Lower lobe of right lung (tissue), 2 donors: ENCODE results near the gene NMD3. TPM values are rescaled to one million over a fixed set of nuclear protein-coding genes. Genes with fewer than 3 reads are reported as not detected.

ENCODE experiments used
- ATAC-seq, 2 donors: fragments of 200-7000 bp; cut with Tn5 transposase; one replicate each; pipeline ENCODE4 v1.9.1; 2020 to 2022; ENCODE audit warnings: mild to moderate bottlenecking in 2 of 2, moderate library complexity in 2 of 2
- DNase-seq: peaks from one replicate; pipeline ENCODE4 v3.0.0-alpha.2; 2020
- H3K27ac ChIP-seq: fragments of 200-600 bp; one replicate; pipeline ENCODE4 v1.8.0; 2022
- H3K27me3 ChIP-seq: fragments of 200-600 bp; one replicate; pipeline ENCODE4 v1.8.0; 2022; ENCODE audit warnings: low read depth
- H3K36me3 ChIP-seq: fragments of 200-600 bp; one replicate; pipeline ENCODE4 v1.8.0; 2022; ENCODE audit warnings: mild to moderate bottlenecking
- H3K4me1 ChIP-seq: fragments of 200-600 bp; one replicate; pipeline ENCODE4 v1.8.0; 2022
- H3K4me3 ChIP-seq: fragments of 200-600 bp; one replicate; pipeline ENCODE4 v1.8.0; 2022; ENCODE audit warnings: mild to moderate bottlenecking
- H3K9me3 ChIP-seq: fragments of 200-600 bp; one replicate; pipeline ENCODE4 v1.8.0; 2022
- intact Hi-C: fragments of 100-400 bp; cut with DNase I; formaldehyde crosslinking; loops from one replicate; pipeline ENCODE4 v1.11.0; 2022
- total RNA-seq: library from RNA; stranded (reverse); fragmentation: NEBNext Ultra II Directional; extraction: Animal tissue kit (Norgen Biotek cat#: 25700); gene quantifications from one replicate; pipeline ENCODE4 v1.2.1, GENCODE V29; 2021
- TF ChIP-seq, protein P1 (sequence below): fragments of 200-600 bp; IDR thresholded peaks from one replicate; pipeline ENCODE4 v1.8.0; 2022; ENCODE audit warnings: antibody characterized with exemption, mild to moderate bottlenecking
- donor health status: DM: no; HTN: yes; CAD: no; lungs with severe emphysema.

NMD3 gene
- total RNA-seq, 1 donor from 2014 or later: 46.0 TPM

DNA sequence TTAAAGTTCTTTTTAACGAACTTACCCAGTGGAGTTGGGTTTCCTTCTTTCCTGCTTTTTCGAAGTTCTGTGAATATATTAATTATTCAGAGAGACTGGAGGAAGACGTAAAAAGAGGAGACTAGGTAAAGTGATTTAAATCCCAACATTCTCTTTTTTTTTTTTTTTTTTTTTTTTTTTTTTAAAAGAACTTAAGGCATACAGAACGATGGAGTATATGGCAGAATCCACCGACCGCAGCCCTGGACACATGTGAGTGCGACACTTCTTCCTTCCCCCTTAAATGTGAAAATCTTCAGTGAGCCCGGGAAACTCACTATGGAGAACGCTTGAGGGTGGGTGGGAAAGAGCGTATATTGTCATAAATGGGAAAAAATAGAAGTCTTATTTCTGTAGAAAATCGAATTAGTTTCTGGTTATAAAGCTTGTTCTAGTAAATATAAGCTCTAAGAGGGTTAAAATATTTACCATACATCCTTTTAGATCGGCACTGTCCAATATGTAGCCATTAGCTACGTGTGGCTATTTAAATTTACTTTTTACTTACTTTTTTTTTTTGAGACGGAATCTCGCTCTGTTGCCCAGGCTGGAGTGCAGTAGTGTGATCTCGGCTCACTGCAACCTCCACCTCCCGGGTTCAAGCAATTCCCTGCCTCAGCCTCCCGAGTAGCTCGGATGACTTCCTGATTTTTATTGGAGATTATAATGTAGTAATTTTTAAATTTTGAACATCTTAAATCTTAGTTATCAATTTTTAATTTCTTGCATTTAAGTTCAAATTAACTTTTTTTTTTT is 892 bp downstream of the NMD3 start:
- peak overlapping the region; percentile 97 for H3K27ac ChIP-seq
- intact Hi-C loops: no loop called here

DNA sequence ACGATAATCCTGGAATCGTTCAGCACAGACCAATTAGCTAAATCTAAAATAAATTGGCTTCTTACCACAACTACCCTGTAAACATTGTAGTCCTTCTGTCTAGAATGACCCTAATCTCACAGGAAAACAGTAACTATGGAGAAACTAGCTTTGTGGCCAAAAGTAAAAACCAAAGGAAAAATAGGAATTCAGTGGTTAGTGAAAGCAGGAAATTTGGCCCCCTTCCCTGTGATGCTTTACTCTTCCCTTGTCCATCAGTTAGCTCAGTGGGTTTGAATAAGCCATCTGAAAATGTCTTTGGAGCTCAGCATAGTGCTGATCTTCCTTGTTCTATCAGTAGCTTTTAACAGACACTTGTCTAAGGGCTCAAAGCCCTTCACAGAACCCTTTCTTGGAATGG is 1.6 kb downstream of the NMD3 start:
- H3K27ac ChIP-seq: peak overlapping the region; percentile 97
- H3K4me1 ChIP-seq: peaks cover 36% of the 10 kb centered on the region
- H3K4me3 ChIP-seq: peak overlapping the region; percentile 92
- TF ChIP-seq, protein P1, sequence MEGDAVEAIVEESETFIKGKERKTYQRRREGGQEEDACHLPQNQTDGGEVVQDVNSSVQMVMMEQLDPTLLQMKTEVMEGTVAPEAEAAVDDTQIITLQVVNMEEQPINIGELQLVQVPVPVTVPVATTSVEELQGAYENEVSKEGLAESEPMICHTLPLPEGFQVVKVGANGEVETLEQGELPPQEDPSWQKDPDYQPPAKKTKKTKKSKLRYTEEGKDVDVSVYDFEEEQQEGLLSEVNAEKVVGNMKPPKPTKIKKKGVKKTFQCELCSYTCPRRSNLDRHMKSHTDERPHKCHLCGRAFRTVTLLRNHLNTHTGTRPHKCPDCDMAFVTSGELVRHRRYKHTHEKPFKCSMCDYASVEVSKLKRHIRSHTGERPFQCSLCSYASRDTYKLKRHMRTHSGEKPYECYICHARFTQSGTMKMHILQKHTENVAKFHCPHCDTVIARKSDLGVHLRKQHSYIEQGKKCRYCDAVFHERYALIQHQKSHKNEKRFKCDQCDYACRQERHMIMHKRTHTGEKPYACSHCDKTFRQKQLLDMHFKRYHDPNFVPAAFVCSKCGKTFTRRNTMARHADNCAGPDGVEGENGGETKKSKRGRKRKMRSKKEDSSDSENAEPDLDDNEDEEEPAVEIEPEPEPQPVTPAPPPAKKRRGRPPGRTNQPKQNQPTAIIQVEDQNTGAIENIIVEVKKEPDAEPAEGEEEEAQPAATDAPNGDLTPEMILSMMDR: no peak
- ATAC-seq: no peak
- peaks cover 28% of the 10 kb centered on the region for H3K36me3 ChIP-seq
- no peaks in the 10 kb centered on the region for H3K9me3 ChIP-seq
- DNase-seq: no peak
- no peaks in the 10 kb centered on the region for H3K27me3 ChIP-seq
- intact Hi-C loops: no loop called here

More for the DNA sequence above, 892 bp downstream of the NMD3 start:
- Histone ChIP-seq H3K4me1 (peaks cover 36% of the 10 kb centered on the region), H3K27me3 (no peaks in the 10 kb centered on the region), H3K9me3 (no peaks in the 10 kb centered on the region), H3K36me3 (peaks cover 21% of the 10 kb centered on the region), H3K4me3 (peak overlapping the region; percentile 92)
- DNase-seq (peak; percentile 46), ATAC-seq (peak; percentile 57 to 69)
- TF ChIP-seq, protein P1: no peak

DNA sequence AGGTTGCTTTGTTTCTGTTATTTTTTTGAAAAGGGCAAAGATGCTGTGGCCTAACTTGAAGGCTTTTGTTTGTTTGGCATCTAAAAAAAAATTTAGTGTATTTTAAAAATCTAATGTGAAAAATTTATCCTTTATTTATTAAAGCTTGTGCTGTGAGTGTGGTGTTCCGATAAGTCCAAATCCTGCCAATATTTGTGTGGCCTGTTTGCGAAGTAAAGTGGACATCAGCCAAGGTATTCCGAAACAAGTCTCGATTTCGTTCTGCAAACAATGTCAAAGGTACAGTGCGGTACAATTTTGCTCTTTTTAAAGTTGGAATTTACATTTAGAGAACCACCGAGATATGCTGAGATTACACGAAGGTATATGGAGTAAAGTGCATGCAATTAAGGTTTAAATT is 3.7 kb downstream of the NMD3 start:
- Histone ChIP-seq H3K9me3 (no peaks in the 10 kb centered on the region), H3K36me3 (peaks cover 49% of the 10 kb centered on the region), H3K4me1 (peaks cover 36% of the 10 kb centered on the region), H3K27me3 (no peaks in the 10 kb centered on the region), H3K4me3 (no peak overlapping the region), H3K27ac (no peak overlapping the region)
- intact Hi-C loops: no loop called here
- ATAC-seq (no peak), DNase-seq (no peak)
- TF ChIP-seq, protein P1: no peak

DNA sequence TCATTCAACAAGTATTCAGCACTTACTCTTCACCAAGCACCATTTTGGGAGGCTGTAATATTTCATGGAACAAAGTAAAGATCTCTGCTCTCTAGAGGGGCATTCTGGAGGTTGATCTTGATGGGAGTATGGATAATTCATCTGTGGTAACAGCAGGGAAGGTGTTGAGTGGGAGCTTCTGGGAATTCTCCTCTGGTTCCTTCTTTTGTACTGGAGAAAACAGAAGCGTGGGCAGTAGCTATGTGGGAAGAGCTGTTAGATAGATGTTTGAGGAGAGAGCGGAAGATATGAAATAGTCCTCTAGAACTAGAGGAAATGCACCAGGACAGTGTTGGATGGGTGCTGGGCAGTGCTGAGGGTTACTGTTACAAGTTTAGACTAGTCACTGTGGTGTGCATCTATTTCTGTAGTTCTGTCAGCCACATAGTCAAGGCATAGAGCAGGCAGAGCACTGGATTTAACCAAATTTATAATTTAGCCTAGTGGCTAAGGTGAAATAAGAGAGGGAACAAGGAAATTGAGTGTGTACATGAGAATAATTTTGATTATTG is 9.6 kb downstream of the NMD3 start:
- Histone ChIP-seq H3K4me3 (no peak overlapping the region), H3K27ac (no peak overlapping the region), H3K9me3 (no peaks in the 10 kb centered on the region), H3K36me3 (peaks cover 82% of the 10 kb centered on the region), H3K27me3 (no peaks in the 10 kb centered on the region), H3K4me1 (peaks cover 9% of the 10 kb centered on the region)
- intact Hi-C loops: no loop called here
- TF ChIP-seq, protein P1: no peak
- DNase-seq (no peak), ATAC-seq (no peak)

DNA sequence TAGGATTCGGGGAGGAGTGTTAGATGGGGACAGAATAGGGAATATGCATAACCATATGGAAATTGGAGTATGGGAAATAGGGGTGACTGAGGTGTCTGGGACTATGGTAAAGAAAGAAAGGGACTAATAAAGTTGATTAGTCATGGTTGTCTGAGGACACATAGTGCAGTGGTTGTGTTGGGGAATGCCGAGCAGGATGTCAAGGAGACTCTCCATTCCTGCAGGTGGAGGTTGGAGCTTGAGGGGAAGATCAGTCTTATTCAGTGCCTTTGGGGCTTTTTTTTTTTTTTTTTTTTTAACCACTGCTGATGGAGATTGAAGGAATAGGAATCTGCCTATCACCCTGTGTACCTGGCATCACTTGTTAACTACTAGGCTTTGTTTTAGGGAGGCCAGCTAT is 10.8 kb downstream of the NMD3 start:
- Histone ChIP-seq H3K4me3 (no peak overlapping the region), H3K4me1 (peaks cover 5% of the 10 kb centered on the region), H3K27me3 (no peaks in the 10 kb centered on the region), H3K36me3 (peaks cover 81% of the 10 kb centered on the region), H3K27ac (no peak overlapping the region), H3K9me3 (no peaks in the 10 kb centered on the region)
- TF ChIP-seq, protein P1: no peak
- no peak for DNase-seq
- ATAC-seq: no peak
- intact Hi-C loops: no loop called here
